Vagina (tissue), 2 donors: ENCODE results near the gene ARHGEF28. TPM values are rescaled to one million over a fixed set of nuclear protein-coding genes. Genes with fewer than 3 reads are reported as not detected.

Experiments
- DNase-seq, 2 donors: peaks; one replicate each; pipeline ENCODE4 v3.0.0-alpha.2; 2017; ENCODE audit errors: extremely low spot score in 2 of 2
- H3K27ac ChIP-seq: fragments of 200-600 bp; sonication (generic); one replicate; pipeline ENCODE4 v1.5.1; 2019
- H3K27me3 ChIP-seq: fragments of 200-600 bp; sonication (generic); one replicate; pipeline ENCODE4 v1.5.1; 2019
- H3K36me3 ChIP-seq, 2 donors: fragments of 200-600 bp; sonication (generic); one replicate each; pipeline ENCODE4 v1.5.1; 2017 to 2019
- H3K4me1 ChIP-seq: fragments of 200-600 bp; sonication (generic); one replicate; pipeline ENCODE4 v1.5.1; 2019
- H3K4me3 ChIP-seq, 2 donors: fragments of 200-600 bp; sonication (generic); 1 replicate in 1 of 2; 2 replicates in 1 of 2; pipeline ENCODE4 v1.5.1; 2016 to 2019
- H3K9me3 ChIP-seq: fragments of 200-600 bp; sonication (generic); one replicate; pipeline ENCODE4 v1.5.1; 2019
- CTCF ChIP-seq, 3 experiments: fragments of 450-650 bp in 2 of 3; fragments of 200-600 bp in 1 of 3; sonication (generic) in 1 of 3; IDR thresholded peaks; one replicate each; pipeline ENCODE4 v1.5.1; 2017 to 2019; ENCODE audit warnings: antibody characterized with exemption in 3 of 3, mild to moderate bottlenecking in 2 of 3, moderate library complexity in 2 of 3
- POLR2A ChIP-seq, 2 donors: fragments of 450-650 bp; IDR thresholded peaks; one replicate each; pipeline ENCODE4 v1.6.1; 2017; ENCODE audit warnings: antibody characterized with exemption in 2 of 2, mild to moderate bottlenecking in 2 of 2, moderate library complexity in 2 of 2
- POLR2AphosphoS5 ChIP-seq, 2 donors: sonication (generic); formaldehyde crosslinking; IDR thresholded peaks; one replicate each; pipeline ENCODE4 v1.9.0; 2017; ENCODE audit warnings: antibody characterized with exemption in 2 of 2, mild to moderate bottlenecking in 2 of 2, low read depth in 1 of 2; ENCODE audit not compliant: insufficient read depth in 1 of 2
- intact Hi-C: fragments of 100-400 bp; cut with DNase I; formaldehyde crosslinking; loops from one replicate; pipeline ENCODE4 v1.15.1; 2023
- total RNA-seq: library from RNA; depleted of rRNA; stranded (reverse); fragments of >200 nt; gene quantifications from one replicate; pipeline ENCODE4 v1.2.3, GENCODE V29; 2016

ARHGEF28 gene
- total RNA-seq, 1 donor from 2014 or later: 41.0 TPM

GRCh38 chr5:73642344-73642743 is 16.3 kb downstream of the ARHGEF28 start:
- no peak for DNase-seq
- no peak overlapping the region for H3K27ac ChIP-seq
- no peaks in the 10 kb centered on the region for H3K36me3 ChIP-seq
- TF ChIP-seq CTCF (IDR thresholded peaks at IDR 0.05): no peak
- no peak for TF ChIP-seq POLR2AphosphoS5 (IDR thresholded peaks at IDR 0.05; ENCODE audit: insufficient read depth in 1 of 2, low read depth in 1 of 2)
- no peak for TF ChIP-seq POLR2A (IDR thresholded peaks at IDR 0.05)
- intact Hi-C loops: no loop called here
- H3K27me3 ChIP-seq: no peaks in the 10 kb centered on the region
- no peaks in the 10 kb centered on the region for H3K9me3 ChIP-seq
- H3K4me1 ChIP-seq: no peaks in the 10 kb centered on the region
- H3K4me3 ChIP-seq: no peak overlapping the region

- Histone ChIP-seq H3K4me3 (no peak overlapping the region), H3K27me3 (no peaks in the 10 kb centered on the region), H3K36me3 (no peaks in the 10 kb centered on the region), H3K4me1 (no peaks in the 10 kb centered on the region), H3K27ac (no peak overlapping the region), H3K9me3 (no peaks in the 10 kb centered on the region)
- DNase-seq: no peak
- intact Hi-C loops: no loop called here
- TF ChIP-seq POLR2AphosphoS5 (IDR thresholded peaks at IDR 0.05; ENCODE audit: insufficient read depth in 1 of 2, low read depth in 1 of 2) (no peak), POLR2A (IDR thresholded peaks at IDR 0.05) (no peak), CTCF (IDR thresholded peaks at IDR 0.05) (no peak)
Measured at GRCh38 chr5:73644385-73644963, 18.5 kb downstream of the ARHGEF28 start.

- H3K27me3 ChIP-seq: no peaks in the 10 kb centered on the region
- no peaks in the 10 kb centered on the region for H3K9me3 ChIP-seq
- no peak overlapping the region for H3K27ac ChIP-seq
- no peak overlapping the region for H3K4me3 ChIP-seq
- intact Hi-C loops: no loop called here
- DNase-seq: no peak
- TF ChIP-seq POLR2AphosphoS5 (IDR thresholded peaks at IDR 0.05; ENCODE audit: insufficient read depth in 1 of 2, low read depth in 1 of 2): no peak
- no peak for TF ChIP-seq CTCF (IDR thresholded peaks at IDR 0.05)
- TF ChIP-seq POLR2A (IDR thresholded peaks at IDR 0.05): no peak
- no peaks in the 10 kb centered on the region for H3K36me3 ChIP-seq
- H3K4me1 ChIP-seq: peaks cover 5% of the 10 kb centered on the region
Measured at GRCh38 chr5:73647721-73648120, 21.7 kb downstream of the ARHGEF28 start.

GRCh38 chr5:73648515-73648914 is 22.5 kb downstream of the ARHGEF28 start:
- Histone ChIP-seq H3K27me3 (no peaks in the 10 kb centered on the region), H3K9me3 (no peaks in the 10 kb centered on the region), H3K4me1 (peaks cover 5% of the 10 kb centered on the region), H3K27ac (no peak overlapping the region), H3K36me3 (no peaks in the 10 kb centered on the region), H3K4me3 (no peak overlapping the region)
- DNase-seq: no peak
- TF ChIP-seq POLR2A (IDR thresholded peaks at IDR 0.05) (no peak), CTCF (IDR thresholded peaks at IDR 0.05) (no peak), POLR2AphosphoS5 (IDR thresholded peaks at IDR 0.05; ENCODE audit: insufficient read depth in 1 of 2, low read depth in 1 of 2) (no peak)
- intact Hi-C loops: no loop called here

- Histone ChIP-seq H3K4me3 (no peak overlapping the region), H3K36me3 (no peaks in the 10 kb centered on the region), H3K9me3 (no peaks in the 10 kb centered on the region), H3K4me1 (peaks cover 15% of the 10 kb centered on the region), H3K27me3 (no peaks in the 10 kb centered on the region), H3K27ac (no peak overlapping the region)
- DNase-seq: no peak
- intact Hi-C loops: no loop called here
- TF ChIP-seq CTCF (IDR thresholded peaks at IDR 0.05): no peak
- no peak for TF ChIP-seq POLR2AphosphoS5 (IDR thresholded peaks at IDR 0.05; ENCODE audit: insufficient read depth in 1 of 2, low read depth in 1 of 2)
- TF ChIP-seq POLR2A (IDR thresholded peaks at IDR 0.05): no peak
Measured at GRCh38 chr5:73649926-73650325, 23.9 kb downstream of the ARHGEF28 start.
